H9 (cell line): ENCODE results near the gene SUPT5H. TPM values are rescaled to one million over a fixed set of nuclear protein-coding genes. Genes with fewer than 3 reads are reported as not detected.
"Not testable (repeated sequence)": the region's sequence is repeated elsewhere in the genome, so short reads cannot be mapped to it uniquely, and the experiment has no call there.

Experiments used
- DNase-seq: peaks from one replicate; pipeline ENCODE4 v3.0.0-alpha.2; 2017
- H2AFZ ChIP-seq: one replicate; pipeline ENCODE4 v1.6.1; 2013; ENCODE audit warnings: mild to moderate bottlenecking, low read length, control low read depth, moderate library complexity
- H2AK5ac ChIP-seq: 2 replicates; pipeline ENCODE4 v1.6.1; 2013; ENCODE audit warnings: low read length, control low read depth, mixed read lengths; ENCODE audit not compliant: insufficient read length
- H2BK120ac ChIP-seq: one replicate; pipeline ENCODE4 v1.6.1; 2013; ENCODE audit warnings: low read depth, mild to moderate bottlenecking, low read length, control low read depth, inconsistent platforms; ENCODE audit not compliant: poor library complexity, severe bottlenecking
- H2BK12ac ChIP-seq: 2 replicates; pipeline ENCODE4 v1.6.1; 2013; ENCODE audit warnings: low read length, control low read depth, mixed read lengths, low read depth; ENCODE audit not compliant: insufficient read length
- H2BK15ac ChIP-seq: 2 replicates; pipeline ENCODE4 v1.6.1; 2013; ENCODE audit warnings: low read depth, low read length, control low read depth
- H2BK20ac ChIP-seq: one replicate; pipeline ENCODE4 v1.6.1; 2013; ENCODE audit warnings: low read depth, mild to moderate bottlenecking, low read length, control low read depth, inconsistent platforms; ENCODE audit not compliant: poor library complexity, severe bottlenecking
- H2BK5ac ChIP-seq: 2 replicates; pipeline ENCODE4 v1.6.1; 2013; ENCODE audit warnings: low read length, control low read depth, mixed read lengths; ENCODE audit not compliant: insufficient read length
- H3K14ac ChIP-seq: 2 replicates; pipeline ENCODE4 v1.6.1; 2013; ENCODE audit warnings: low read length, control low read depth; ENCODE audit not compliant: insufficient read depth
- H3K18ac ChIP-seq: 2 replicates; pipeline ENCODE4 v1.6.1; 2013; ENCODE audit warnings: low read depth, mild to moderate bottlenecking, mixed read lengths, low read length, control low read depth; ENCODE audit not compliant: insufficient read length
- H3K23ac ChIP-seq: 2 replicates; pipeline ENCODE4 v1.6.1; 2013; ENCODE audit warnings: low read length, control low read depth, mixed read lengths, low read depth; ENCODE audit not compliant: insufficient read length
- H3K23me2 ChIP-seq: 2 replicates; pipeline ENCODE4 v1.6.1; 2013; ENCODE audit warnings: low read depth, mild to moderate bottlenecking, mixed read lengths, low read length, control low read depth; ENCODE audit not compliant: insufficient read length, poor library complexity, severe bottlenecking
- H3K27ac ChIP-seq: 2 replicates; pipeline ENCODE4 v1.5.1; 2013; ENCODE audit warnings: low read length, control low read depth, mixed read lengths, low read depth; ENCODE audit not compliant: insufficient read length
- H3K27me3 ChIP-seq: 2 replicates; pipeline ENCODE4 v1.6.1; 2013; ENCODE audit warnings: low read length, control low read depth, inconsistent platforms; ENCODE audit not compliant: insufficient read depth
- H3K4ac ChIP-seq: 2 replicates; pipeline ENCODE4 v1.6.1; 2013; ENCODE audit warnings: low read depth, mild to moderate bottlenecking, control low read depth, inconsistent platforms, low read length, moderate library complexity
- H3K4me1 ChIP-seq: 2 replicates; pipeline ENCODE4 v1.6.1; 2013; ENCODE audit warnings: low read length, control low read depth, inconsistent platforms; ENCODE audit not compliant: insufficient read depth
- H3K4me2 ChIP-seq: 2 replicates; pipeline ENCODE4 v1.6.1; 2013; ENCODE audit warnings: low read length, control low read depth, mixed read lengths; ENCODE audit not compliant: insufficient read length, insufficient read depth
- H3K56ac ChIP-seq: 2 replicates; pipeline ENCODE4 v1.6.1; 2013; ENCODE audit warnings: low read depth, mild to moderate bottlenecking, mixed read lengths, low read length, control low read depth; ENCODE audit not compliant: insufficient read length
- H3K79me1 ChIP-seq: 2 replicates; pipeline ENCODE4 v1.6.1; 2013; ENCODE audit warnings: low read depth, mild to moderate bottlenecking, moderate library complexity, low read length, control low read depth, inconsistent platforms; ENCODE audit not compliant: insufficient read depth, poor library complexity, severe bottlenecking
- H3K79me2 ChIP-seq: 2 replicates; pipeline ENCODE4 v1.6.1; 2013; ENCODE audit warnings: low read length, control low read depth, inconsistent platforms; ENCODE audit not compliant: insufficient read depth
- H3K9ac ChIP-seq: 2 replicates; pipeline ENCODE4 v1.6.1; 2013; ENCODE audit warnings: low read length, control low read depth, mixed read lengths; ENCODE audit not compliant: insufficient read length; ENCODE audit errors: extremely low read depth
- H3K9me3 ChIP-seq: one replicate; pipeline ENCODE4 v1.6.1; 2013; ENCODE audit warnings: low read depth, low read length, inconsistent platforms; ENCODE audit not compliant: control insufficient read depth
- H3T11ph ChIP-seq: one replicate; pipeline ENCODE4 v1.6.1; 2013; ENCODE audit warnings: mild to moderate bottlenecking, low read length, control low read depth, inconsistent platforms
- H4K20me1 ChIP-seq: one replicate; pipeline ENCODE4 v1.6.1; 2013; ENCODE audit not compliant: control insufficient read depth, insufficient read length, insufficient read depth
- H4K5ac ChIP-seq: 2 replicates; pipeline ENCODE4 v1.6.1; 2013; ENCODE audit warnings: low read depth, mild to moderate bottlenecking, mixed read lengths, low read length, control low read depth; ENCODE audit not compliant: insufficient read length
- H4K8ac ChIP-seq: replicated peaks from 2 replicates; pipeline ENCODE4 v1.6.1; 2013; ENCODE audit warnings: low read length, control low read depth, mixed read lengths, low read depth; ENCODE audit not compliant: insufficient read length
- H4K91ac ChIP-seq: 2 replicates; pipeline ENCODE4 v1.6.1; 2013; ENCODE audit warnings: low read depth, mild to moderate bottlenecking, moderate library complexity, mixed read lengths, low read length, control low read depth; ENCODE audit not compliant: insufficient read length
- H3K27ac Mint-ChIP-seq, 3 experiments: 2 replicates in 2 of 3; 3 replicates in 1 of 3; pipeline ENCODE4 v1.8.0; 2020 to 2021; ENCODE audit warnings: mixed read lengths in 3 of 3, mild to moderate bottlenecking in 1 of 3, moderate library complexity in 1 of 3
- H3K27me3 Mint-ChIP-seq: 2 replicates; pipeline ENCODE4 v1.8.0; 2021; ENCODE audit warnings: low read depth, mild to moderate bottlenecking, moderate library complexity, mixed read lengths
- H3K36me3 Mint-ChIP-seq, 3 experiments: 2 replicates in 2 of 3; 3 replicates in 1 of 3; pipeline ENCODE4 v1.8.0; 2020 to 2021; ENCODE audit warnings: low read depth in 3 of 3, mixed read lengths in 3 of 3; ENCODE audit not compliant: insufficient read depth in 1 of 3
- H3K4me1 Mint-ChIP-seq, 2 experiments: 2 replicates each; pipeline ENCODE4 v1.8.0; 2020; ENCODE audit warnings: mixed read lengths in 2 of 2
- H3K4me3 Mint-ChIP-seq, 2 experiments: 2 replicates in 1 of 2; 3 replicates in 1 of 2; pipeline ENCODE4 v1.8.0; 2020 to 2021; ENCODE audit warnings: mild to moderate bottlenecking in 2 of 2, mixed read lengths in 2 of 2, moderate library complexity in 1 of 2
- H3K9me3 Mint-ChIP-seq, 2 experiments: 2 replicates in 1 of 2; 3 replicates in 1 of 2; pipeline ENCODE4 v1.8.0; 2020; ENCODE audit warnings: mild to moderate bottlenecking in 2 of 2, mixed read lengths in 2 of 2, moderate library complexity in 1 of 2
- WGBS: extraction: QIAGEN DNeasy Blood & Tissue Kit; methylation state at CpG from one replicate; pipeline ENCODE4 v1.1.7; 2013; ENCODE audit warnings: missing lambda C conversion rate, low lambda C conversion rate, mixed read lengths; ENCODE audit not compliant: insufficient read length; ENCODE audit errors: extremely low coverage; 5-methylcytosine and 5-hydroxymethylcytosine counted together
- total RNA-seq: library from RNA; stranded (reverse); gene quantifications from 2 replicates; pipeline ENCODE4 v1.2.1, GENCODE V29; 2021
- TF ChIP-seq, protein P1 (sequence below): fragments of 200-600 bp; sonication (generic); conservative IDR thresholded peaks from 3 replicates; pipeline ENCODE4 v1.8.0; 2021; ENCODE audit warnings: antibody characterized with exemption, mild to moderate bottlenecking

SUPT5H gene
- total RNA-seq, 1 experiment from 2014 or later = 145 TPM

DNA sequence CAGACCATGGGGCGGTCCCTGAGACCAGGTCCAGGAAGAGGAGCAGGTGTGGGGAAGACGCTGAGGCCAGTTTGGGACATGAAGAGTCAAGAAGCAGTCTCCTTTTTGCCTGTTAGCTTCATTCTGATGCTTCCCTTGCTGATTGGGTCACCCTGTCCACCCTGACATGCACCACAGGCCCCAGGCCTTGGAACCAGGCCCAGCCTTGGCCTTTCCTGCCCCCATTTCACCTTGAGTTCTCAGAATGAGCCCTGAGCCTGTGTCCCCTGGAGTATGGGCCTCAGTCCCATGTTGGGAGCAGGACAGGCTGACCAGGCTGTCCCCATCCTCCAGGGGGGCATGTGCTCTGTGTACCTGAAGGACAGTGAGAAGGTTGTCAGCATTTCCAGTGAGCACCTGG lies 30.4 kb downstream of the SUPT5H start:
- Histone ChIP-seq H3K9me3 (no peaks in the 10 kb centered on the region), H4K20me1 (no peaks in the 10 kb centered on the region), H3K27me3 (no peaks in the 10 kb centered on the region), H3K4ac (no peak overlapping the region), H3K27ac (no peak overlapping the region), H4K8ac (no peak overlapping the region), H2BK5ac (no peak overlapping the region), H2BK120ac (no peak overlapping the region), H2BK12ac (no peak overlapping the region), H3K56ac (no peak overlapping the region), H4K91ac (no peak overlapping the region), H4K5ac (no peak overlapping the region), H3K4me1 (no peaks in the 10 kb centered on the region), H3K79me2 (no peaks in the 10 kb centered on the region), H2AK5ac (no peak overlapping the region), H3K4me2 (no peak overlapping the region), H3K14ac (no peak overlapping the region), H2BK20ac (no peak overlapping the region), H3K23ac (no peak overlapping the region), H3K79me1 (no peaks in the 10 kb centered on the region), H3K18ac (no peak overlapping the region), H3T11ph (no peak overlapping the region), H2AFZ (no peak overlapping the region), H3K23me2 (no peaks in the 10 kb centered on the region), H2BK15ac (no peak overlapping the region), H3K9ac (no peak overlapping the region)
- no peaks in the 10 kb centered on the region; a peak in 2 of 5 replicates for H3K9me3 Mint-ChIP-seq
- no peak overlapping the region for H3K4me3 Mint-ChIP-seq
- no peaks in the 10 kb centered on the region; the same call in 1 of the 2 replicates for H3K27me3 Mint-ChIP-seq
- peaks cover 11 to 17% of the 10 kb centered on the region in 2 experiments for H3K4me1 Mint-ChIP-seq
- DNase-seq = no peak
- no CpG with 5 or more reads among the region's 2 CpGs for WGBS
- TF ChIP-seq, protein P1, sequence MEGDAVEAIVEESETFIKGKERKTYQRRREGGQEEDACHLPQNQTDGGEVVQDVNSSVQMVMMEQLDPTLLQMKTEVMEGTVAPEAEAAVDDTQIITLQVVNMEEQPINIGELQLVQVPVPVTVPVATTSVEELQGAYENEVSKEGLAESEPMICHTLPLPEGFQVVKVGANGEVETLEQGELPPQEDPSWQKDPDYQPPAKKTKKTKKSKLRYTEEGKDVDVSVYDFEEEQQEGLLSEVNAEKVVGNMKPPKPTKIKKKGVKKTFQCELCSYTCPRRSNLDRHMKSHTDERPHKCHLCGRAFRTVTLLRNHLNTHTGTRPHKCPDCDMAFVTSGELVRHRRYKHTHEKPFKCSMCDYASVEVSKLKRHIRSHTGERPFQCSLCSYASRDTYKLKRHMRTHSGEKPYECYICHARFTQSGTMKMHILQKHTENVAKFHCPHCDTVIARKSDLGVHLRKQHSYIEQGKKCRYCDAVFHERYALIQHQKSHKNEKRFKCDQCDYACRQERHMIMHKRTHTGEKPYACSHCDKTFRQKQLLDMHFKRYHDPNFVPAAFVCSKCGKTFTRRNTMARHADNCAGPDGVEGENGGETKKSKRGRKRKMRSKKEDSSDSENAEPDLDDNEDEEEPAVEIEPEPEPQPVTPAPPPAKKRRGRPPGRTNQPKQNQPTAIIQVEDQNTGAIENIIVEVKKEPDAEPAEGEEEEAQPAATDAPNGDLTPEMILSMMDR = no peak
- peak overlapping the region in 2 of 3 experiments; percentile 55 to 64; a peak in 2 of 7 replicates for H3K27ac Mint-ChIP-seq
- peaks cover 28 to 57% (median 53%) of the 10 kb centered on the region in 3 experiments; a peak in 6 of 7 replicates for H3K36me3 Mint-ChIP-seq

DNA sequence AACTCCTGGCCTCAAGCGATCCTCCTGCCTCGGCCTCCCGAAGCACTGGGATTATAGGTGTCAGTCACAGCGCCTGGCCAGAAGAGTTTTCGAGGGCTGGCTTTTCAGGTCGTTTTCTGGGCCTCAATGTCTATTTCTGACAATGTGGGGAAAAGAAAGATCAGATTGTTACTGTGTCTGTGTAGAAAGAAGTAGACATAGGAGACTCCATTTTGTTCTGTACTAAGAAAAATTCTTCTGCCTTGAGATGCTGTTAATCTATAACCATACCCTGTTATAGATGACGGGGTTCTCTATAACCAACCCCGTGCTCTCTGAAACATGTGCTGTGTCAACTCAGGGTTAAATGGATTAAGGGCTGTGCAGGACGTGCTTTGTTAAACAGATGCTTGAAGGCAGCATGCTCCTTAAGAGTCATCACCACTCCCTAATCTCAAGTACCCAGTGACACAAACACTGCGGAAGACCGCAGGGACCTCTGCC lies 34.0 kb downstream of the SUPT5H start:
- DNase-seq, H4K91ac ChIP-seq, H2BK15ac ChIP-seq, H3K23ac ChIP-seq, H3K9ac ChIP-seq, H2BK20ac ChIP-seq, H3K27me3 ChIP-seq, H4K20me1 ChIP-seq, H3K18ac ChIP-seq, H3K9me3 ChIP-seq, H3K14ac ChIP-seq, H2BK12ac ChIP-seq, H2AFZ ChIP-seq, H3K9me3 Mint-ChIP-seq, H4K8ac ChIP-seq, H3K23me2 ChIP-seq, H3K4ac ChIP-seq, H2BK5ac ChIP-seq, H3K27me3 Mint-ChIP-seq, H3K56ac ChIP-seq, H3K4me1 ChIP-seq, H3T11ph ChIP-seq, H2AK5ac ChIP-seq, H3K4me2 ChIP-seq, H4K5ac ChIP-seq, H3K27ac ChIP-seq, H2BK120ac ChIP-seq: not testable (repeated sequence)
- H3K79me2 ChIP-seq = peaks cover 12% of the 10 kb centered on the region
- peaks cover 12% of the 10 kb centered on the region for H3K79me1 ChIP-seq
- WGBS = no CpG with 5 or more reads among the region's 11 CpGs
- Mint-ChIP-seq H3K4me3 (peak overlapping the region in 1 of 2 experiments; percentile 97; a peak in 3 of 5 replicates), H3K36me3 (peaks cover 30 to 55% (median 52%) of the 10 kb centered on the region in 3 experiments; a peak in 6 of 7 replicates), H3K27ac (peak overlapping the region in 2 of 3 experiments; percentile 88 to 95; a peak in 4 of 7 replicates), H3K4me1 (peaks cover 17 to 26% of the 10 kb centered on the region in 2 experiments)
